Measurements from ENCODE around the gene HIPK4. TPM values are rescaled to one million over a fixed set of nuclear protein-coding genes. Genes with fewer than 3 reads are reported as not detected.

Gene HIPK4
- total and polyA plus RNA-seq, 9 of the 15 experiments (the other 6 are each of a cell fraction or from before 2014, with no cell fraction given): 0.06 to 0.09 TPM; not detected in 7

GRCh38 chr19:40419780-40420179 is 29.8 kb upstream of the HIPK4 start:
- in situ Hi-C loops (cut with MboI) (no loop called here), intact Hi-C loops (cut with micrococcal nuclease) (no loop called here)
- peak; percentile 97 for TF ChIP-seq ZNF121 (CRISPR knock-in tag; conservative IDR thresholded peaks at IDR 0.05)
- TF ChIP-seq ZNF395 (CRISPR knock-in tag; IDR thresholded peaks at IDR 0.05): no peak
- no peak for DNase-seq (ENCODE audit: extremely low read depth in 1 of 4, low spot score in 3 of 4)
- H2AFZ ChIP-seq (ENCODE audit: low read depth, low read length): no peak overlapping the region
- WGBS (ENCODE audit: insufficient coverage, low coverage, missing lambda C conversion rate): 85% methylated on average over 5 of the region's 5 CpGs
- no peak overlapping the region for H3K4me2 ChIP-seq (ENCODE audit: insufficient read depth, low read length)
- no peak overlapping the region for H3K4me3 ChIP-seq
- H3K4me1 ChIP-seq (replicated peaks in 1 of 2; ENCODE audit: control insufficient read depth in 2 of 2, insufficient read depth in 2 of 2, low read length in 2 of 2): peaks cover 30 to 56% of the 10 kb centered on the region in 2 experiments
- no peak for FAIRE-seq
- H3K27ac ChIP-seq (ENCODE audit: extremely low read depth, low read depth, low read length): no peak overlapping the region
- no peaks in the 10 kb centered on the region for H3K9me3 ChIP-seq (replicated peaks; ENCODE audit: control insufficient read depth, insufficient read depth, low read depth, low read length)
- H3K36me3 ChIP-seq (ENCODE audit: control insufficient read depth, insufficient read depth, low read length): peaks cover 13% of the 10 kb centered on the region; the same call in 2 of the 3 replicates
- no peaks in the 10 kb centered on the region for H4K20me1 ChIP-seq (replicated peaks; ENCODE audit: control insufficient read depth, insufficient read depth, low read length)
- no peak for ATAC-seq
- BruUV-seq (replicated peaks): no TSS peak
- H3K79me2 ChIP-seq (ENCODE audit: control insufficient read depth, insufficient read depth, low read length): peaks cover 33% of the 10 kb centered on the region
- CTCF ChIA-PET (ENCODE audit: low intra/inter-chr PET ratio): interaction anchor here (0.8 kb wide), 1 partner anchor 25 kb away, joined by 3 read pairs; the partner anchor contains the start of gene SERTAD3
- H3K27me3 ChIP-seq (ENCODE audit: control insufficient read depth in 2 of 2, insufficient read depth in 2 of 2, low read length in 2 of 2): no peaks in the 10 kb centered on the region
- no peak overlapping the region for H3K9ac ChIP-seq (ENCODE audit: insufficient read depth in 1 of 2, low read depth in 2 of 2, low read length in 2 of 2)
- POLR2A ChIA-PET: interaction anchor here (0.5 to 5.7 kb wide), 5 partner anchors 9 to 773 kb away, joined by 3 to 34 read pairs (median 9); partner anchors contain the start of gene BLVRB
- H3K9me1 ChIP-seq (ENCODE audit: control insufficient read depth, insufficient read depth, low read length): no peaks in the 10 kb centered on the region

GRCh38 chr19:40419066-40419612 is 29.2 kb upstream of the HIPK4 start:
- DNase-seq (ENCODE audit: extremely low read depth in 1 of 4, low spot score in 3 of 4): no peak
- in situ Hi-C loops (cut with MboI): no loop called here
- Histone ChIP-seq H3K27me3 (ENCODE audit: control insufficient read depth in 2 of 2, insufficient read depth in 2 of 2, low read length in 2 of 2) (no peaks in the 10 kb centered on the region), H2AFZ (ENCODE audit: low read depth, low read length) (no peak overlapping the region), H4K20me1 (replicated peaks; ENCODE audit: control insufficient read depth, insufficient read depth, low read length) (no peaks in the 10 kb centered on the region), H3K27ac (ENCODE audit: extremely low read depth, low read depth, low read length) (no peak overlapping the region), H3K4me3 (no peak overlapping the region), H3K9ac (ENCODE audit: insufficient read depth in 1 of 2, low read depth in 2 of 2, low read length in 2 of 2) (peak overlapping the region in 1 of 2 experiments; percentile 68; a peak in 2 of 4 replicates), H3K9me1 (ENCODE audit: control insufficient read depth, insufficient read depth, low read length) (no peaks in the 10 kb centered on the region), H3K36me3 (ENCODE audit: control insufficient read depth, insufficient read depth, low read length) (peaks cover 13% of the 10 kb centered on the region; the same call in 2 of the 3 replicates), H3K9me3 (replicated peaks; ENCODE audit: control insufficient read depth, insufficient read depth, low read depth, low read length) (no peaks in the 10 kb centered on the region), H3K79me2 (ENCODE audit: control insufficient read depth, insufficient read depth, low read length) (peaks cover 26% of the 10 kb centered on the region), H3K4me1 (replicated peaks in 1 of 2; ENCODE audit: control insufficient read depth in 2 of 2, insufficient read depth in 2 of 2, low read length in 2 of 2) (peaks cover 30 to 60% of the 10 kb centered on the region in 2 experiments), H3K4me2 (ENCODE audit: insufficient read depth, low read length) (no peak overlapping the region)
- BruUV-seq (replicated peaks): no TSS peak
- TF ChIP-seq ZKSCAN8 (CRISPR knock-in tag; IDR thresholded peaks at IDR 0.05) (0 out of 2 replicates have a peak, but pooled peaks have one; percentile 0), ZKSCAN1 (IDR thresholded peaks at IDR 0.05; ENCODE audit: low read depth, low read length) (0 out of 2 replicates have a peak, but pooled peaks have one; percentile 11), ZNF165 (CRISPR knock-in tag; IDR thresholded peaks at IDR 0.05; ENCODE audit: borderline replicate concordance) (no peak)
- 63% methylated on average over 4 of the region's 5 CpGs for WGBS (ENCODE audit: insufficient coverage, low coverage, missing lambda C conversion rate)
- no peak for FAIRE-seq
- ChIA-PET CTCF (ENCODE audit: low intra/inter-chr PET ratio) (no interaction called here), POLR2A (interaction anchor here (1.1 kb wide), 1 partner anchor 23 kb away, joined by 3 read pairs; no protein-coding TSS in a partner anchor)
- intact Hi-C loops (cut with micrococcal nuclease): no loop called here
- no peak for ATAC-seq

Measured in K562 (cell line).